Ectodermal cell (in vitro differentiated cells): ENCODE data around the gene SLC25A42.
A peak's percentile ranks its signal among the peaks of the same experiment; 100 is the strongest.
"Not testable (repeated sequence)": the region's sequence is repeated elsewhere in the genome, so short reads cannot be mapped to it uniquely, and the experiment has no call there.

Experiments used
- H3K27ac ChIP-seq: 2 replicates; pipeline ENCODE4 v1.7.0; 2013; ENCODE audit warnings: mild to moderate bottlenecking, low read depth, low read length; ENCODE audit not compliant: insufficient read depth, poor library complexity, severe bottlenecking
- H3K27me3 ChIP-seq: 2 replicates; pipeline ENCODE4 v1.7.0; 2013; ENCODE audit warnings: mild to moderate bottlenecking, low read length; ENCODE audit not compliant: insufficient read depth, control insufficient read depth, poor library complexity, severe bottlenecking
- H3K36me3 ChIP-seq: one replicate; pipeline ENCODE4 v1.7.0; 2013; ENCODE audit warnings: low read length; ENCODE audit not compliant: control insufficient read depth, insufficient read depth
- H3K4me1 ChIP-seq: one replicate; pipeline ENCODE4 v1.7.0; 2013; ENCODE audit warnings: low read length; ENCODE audit not compliant: control insufficient read depth, insufficient read depth
- H3K4me3 ChIP-seq: 2 replicates; pipeline ENCODE4 v1.7.0; 2013; ENCODE audit warnings: low read depth, low read length, control low read depth; ENCODE audit not compliant: insufficient read depth
- H3K9me3 ChIP-seq: 2 replicates; pipeline ENCODE4 v1.7.0; 2013; ENCODE audit warnings: mild to moderate bottlenecking, low read length, moderate library complexity; ENCODE audit not compliant: control insufficient read depth
- WGBS, 2 experiments: methylation state at CpG; one replicate each; pipeline ENCODE4 v1.1.7; 2013; ENCODE audit warnings: missing lambda C conversion rate in 2 of 2; 5-methylcytosine and 5-hydroxymethylcytosine counted together

Gene SLC25A42

GRCh38 chr19:19133985-19134384 is 70.2 kb downstream of the SLC25A42 start:
- no peak overlapping the region for H3K4me3 ChIP-seq
- 95 to 97% methylated on average over 6 of the region's 6 CpGs for WGBS, 2 experiments
- peaks cover 9% of the 10 kb centered on the region for H3K4me1 ChIP-seq
- no peak overlapping the region for H3K27ac ChIP-seq
- H3K9me3 ChIP-seq: no peaks in the 10 kb centered on the region
- H3K36me3 ChIP-seq: no peaks in the 10 kb centered on the region
- peaks cover 11% of the 10 kb centered on the region for H3K27me3 ChIP-seq

DNA sequence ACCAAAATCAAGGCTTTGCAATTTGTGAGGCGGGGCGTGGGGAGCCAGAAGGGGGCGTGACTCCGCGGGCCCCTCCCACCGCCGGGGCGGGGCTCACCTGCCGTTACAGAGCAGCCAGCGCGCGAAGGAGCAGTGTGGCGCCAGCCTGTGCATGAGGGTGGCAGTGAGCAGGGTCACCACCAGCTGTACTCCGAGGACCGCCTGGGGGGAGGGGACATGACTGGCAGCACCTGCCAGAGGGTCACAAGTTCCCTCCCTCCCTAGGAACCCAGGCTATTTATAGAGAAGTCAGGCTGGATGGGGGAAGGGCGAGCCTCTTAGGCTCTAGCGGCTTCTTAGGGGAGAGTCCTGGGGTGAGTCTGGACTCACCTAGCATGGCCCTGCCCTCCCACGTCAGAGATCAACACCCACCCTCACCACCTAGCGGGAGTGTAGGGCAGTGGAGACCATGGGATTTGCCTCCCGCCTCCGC is 70.9 kb downstream of the SLC25A42 start:
- peaks cover 9% of the 10 kb centered on the region for H3K4me1 ChIP-seq
- no peak overlapping the region for H3K4me3 ChIP-seq
- no peaks in the 10 kb centered on the region for H3K36me3 ChIP-seq
- H3K27me3 ChIP-seq: peaks cover 11% of the 10 kb centered on the region
- no peak overlapping the region for H3K27ac ChIP-seq
- 19% methylated on average over 21 of the region's 21 CpGs for WGBS, 2 experiments
- H3K9me3 ChIP-seq: no peaks in the 10 kb centered on the region

- not testable (repeated sequence) for H3K27ac ChIP-seq, H3K36me3 ChIP-seq, H3K9me3 ChIP-seq, H3K4me1 ChIP-seq, H3K4me3 ChIP-seq
- H3K27me3 ChIP-seq: peaks cover 11% of the 10 kb centered on the region
- 94 to 95% methylated on average over 5 of the region's 6 CpGs for WGBS, 2 experiments
Observed at GRCh38 chr19:19135713-19136112, 71.9 kb downstream of the SLC25A42 start.

DNA sequence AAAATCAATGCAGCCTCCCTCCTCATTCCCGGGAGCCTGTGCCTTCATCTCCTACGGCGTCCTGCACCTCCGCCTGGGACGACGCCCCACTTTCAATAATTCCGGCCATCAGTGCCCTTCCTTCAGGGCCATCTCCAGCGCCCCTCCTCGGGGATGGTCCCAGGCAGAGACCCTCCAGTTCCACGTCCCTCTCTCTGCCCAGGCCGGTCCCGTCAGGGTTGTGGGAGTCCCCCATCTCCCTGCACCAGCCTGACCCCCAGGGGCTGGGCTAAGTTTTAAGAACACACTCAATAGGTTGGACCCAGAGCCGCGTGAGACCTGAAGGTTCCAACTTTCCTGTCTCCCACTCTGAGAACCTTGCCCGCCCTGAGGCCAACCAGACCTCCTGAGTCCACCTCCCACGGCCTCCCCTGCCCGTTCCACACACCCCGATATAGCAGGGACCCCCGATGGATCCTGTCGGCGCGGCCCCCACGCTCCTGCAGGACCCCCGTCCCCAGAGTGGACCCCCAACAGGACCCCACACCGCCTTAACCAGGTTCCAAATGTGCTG is 73.8 kb downstream of the SLC25A42 start:
- H3K4me3 ChIP-seq: peak overlapping the region; percentile 89
- no peaks in the 10 kb centered on the region for H3K9me3 ChIP-seq
- H3K4me1 ChIP-seq: peaks cover 9% of the 10 kb centered on the region
- no peak overlapping the region for H3K27ac ChIP-seq
- H3K36me3 ChIP-seq: no peaks in the 10 kb centered on the region
- H3K27me3 ChIP-seq: peaks cover 11% of the 10 kb centered on the region
- 33 to 35% methylated on average over 25 of the region's 25 CpGs for WGBS, 2 experiments

GRCh38 chr19:19138109-19138981 is 74.6 kb downstream of the SLC25A42 start, which contains the start of gene TMEM161A:
Gene TMEM161A (minus strand): TSS chr19:19138478. CDS start chr19:19138428, 50 bp downstream.
- Histone ChIP-seq H3K4me1 (peaks cover 9% of the 10 kb centered on the region), H3K27ac (no peak within 1 kb of the TSS), H3K36me3 (no peaks in the 10 kb centered on the region), H3K9me3 (no peaks in the 10 kb centered on the region), H3K4me3 (peak within 1 kb of the TSS; percentile 89), H3K27me3 (peaks cover 11% of the 10 kb centered on the region)
- WGBS, 2 experiments: 3% methylated on average over 42 of the region's 42 CpGs

DNA sequence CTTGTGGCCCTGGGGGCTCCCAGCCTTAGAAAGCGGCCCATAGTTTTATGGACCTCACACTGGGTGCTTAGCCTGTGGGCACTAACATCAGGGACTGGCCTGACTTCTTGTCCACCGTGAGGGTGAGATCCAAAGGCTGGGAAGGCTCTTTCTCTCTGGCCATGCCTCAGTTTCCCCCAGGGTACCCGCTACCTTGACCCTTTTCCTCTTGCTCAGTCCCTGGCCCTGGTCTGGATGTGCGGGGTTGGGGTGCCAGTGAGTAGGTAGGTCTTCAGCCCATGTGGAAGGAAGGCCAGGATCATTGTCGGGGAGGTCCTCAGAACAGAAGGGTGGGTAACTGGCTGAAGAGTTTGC is 76.1 kb downstream of the SLC25A42 start:
- H3K9me3 ChIP-seq: no peaks in the 10 kb centered on the region
- no peak overlapping the region for H3K4me3 ChIP-seq
- H3K27me3 ChIP-seq: peaks cover 11% of the 10 kb centered on the region
- no peak overlapping the region for H3K27ac ChIP-seq
- no peaks in the 10 kb centered on the region for H3K36me3 ChIP-seq
- 43% methylated on average over 5 of the region's 5 CpGs for WGBS, 2 experiments
- peaks cover 9% of the 10 kb centered on the region for H3K4me1 ChIP-seq

- H3K36me3 ChIP-seq: no peaks in the 10 kb centered on the region
- H3K9me3 ChIP-seq: no peaks in the 10 kb centered on the region
- H3K27me3 ChIP-seq: peaks cover 11% of the 10 kb centered on the region
- 69 to 73% methylated on average over 5 of the region's 5 CpGs for WGBS, 2 experiments
- peaks cover 9% of the 10 kb centered on the region for H3K4me1 ChIP-seq
- no peak overlapping the region for H3K27ac ChIP-seq
- H3K4me3 ChIP-seq: no peak overlapping the region
Observed at GRCh38 chr19:19140476-19140875, 76.7 kb downstream of the SLC25A42 start.

- 90 to 92% methylated on average over 12 of the region's 12 CpGs for WGBS, 2 experiments
- H3K27me3 ChIP-seq: peaks cover 7% of the 10 kb centered on the region
- no peaks in the 10 kb centered on the region for H3K36me3 ChIP-seq
- peaks cover 3% of the 10 kb centered on the region for H3K4me1 ChIP-seq
- H3K27ac ChIP-seq: no peak overlapping the region
- no peaks in the 10 kb centered on the region for H3K9me3 ChIP-seq
- H3K4me3 ChIP-seq: no peak overlapping the region
Observed at GRCh38 chr19:19142347-19142746, 78.6 kb downstream of the SLC25A42 start.

GRCh38 chr19:19145281-19145680 is 81.5 kb downstream of the SLC25A42 start:
- no peaks in the 10 kb centered on the region for H3K9me3 ChIP-seq
- H3K4me1 ChIP-seq: no peaks in the 10 kb centered on the region
- no peaks in the 10 kb centered on the region for H3K36me3 ChIP-seq
- no peaks in the 10 kb centered on the region for H3K27me3 ChIP-seq
- H3K27ac ChIP-seq: no peak overlapping the region
- H3K4me3 ChIP-seq: no peak overlapping the region
- WGBS, 2 experiments: 92% methylated on average over 17 of the region's 17 CpGs

GRCh38 chr19:19145684-19146608 is 82.2 kb downstream of the SLC25A42 start:
- H3K27ac ChIP-seq: no peak overlapping the region
- no peaks in the 10 kb centered on the region for H3K4me1 ChIP-seq
- H3K27me3 ChIP-seq: no peaks in the 10 kb centered on the region
- H3K36me3 ChIP-seq: no peaks in the 10 kb centered on the region
- no peak overlapping the region for H3K4me3 ChIP-seq
- 58% methylated on average over 47 of the region's 47 CpGs for WGBS, 2 experiments
- H3K9me3 ChIP-seq: no peaks in the 10 kb centered on the region
